Nephron progenitor cell (in vitro differentiated cells): ENCODE measurements around the gene TGM2.

Experiments used
- DNase-seq: peaks from one replicate; pipeline ENCODE4 v3.0.0; 2021
- H3K27ac Mint-ChIP-seq: 2 replicates; pipeline ENCODE4 v1.8.0; 2021; ENCODE audit warnings: mild to moderate bottlenecking, moderate library complexity, mixed read lengths
- H3K27me3 Mint-ChIP-seq: 2 replicates; pipeline ENCODE4 v1.8.0; 2021; ENCODE audit warnings: mild to moderate bottlenecking, low read depth, mixed read lengths; ENCODE audit not compliant: poor library complexity
- H3K36me3 Mint-ChIP-seq: 2 replicates; pipeline ENCODE4 v1.8.0; 2021; ENCODE audit warnings: low read depth, mixed read lengths
- H3K4me1 Mint-ChIP-seq: 2 replicates; pipeline ENCODE4 v1.8.0; 2021; ENCODE audit warnings: mixed read lengths
- H3K4me3 Mint-ChIP-seq: 2 replicates; pipeline ENCODE4 v1.8.0; 2021; ENCODE audit warnings: mild to moderate bottlenecking, moderate library complexity, mixed read lengths
- H3K9me3 Mint-ChIP-seq: 2 replicates; pipeline ENCODE4 v1.8.0; 2021; ENCODE audit warnings: mild to moderate bottlenecking, moderate library complexity, mixed read lengths
- CTCF ChIP-seq: fragments of 200-600 bp; sonication (generic); IDR thresholded peaks from 2 replicates; pipeline ENCODE4 v1.5.0; 2021; ENCODE audit warnings: antibody characterized with exemption

Gene TGM2

GRCh38 chr20:38141204-38141888 lies 23.7 kb downstream of the TGM2 start:
- TF ChIP-seq CTCF: no peak
- H3K36me3 Mint-ChIP-seq: no peaks in the 10 kb centered on the region
- no peaks in the 10 kb centered on the region for H3K9me3 Mint-ChIP-seq
- peaks cover 6% of the 10 kb centered on the region for H3K27me3 Mint-ChIP-seq
- DNase-seq: no peak
- H3K27ac Mint-ChIP-seq: no peak overlapping the region
- H3K4me3 Mint-ChIP-seq: no peak overlapping the region
- peaks cover 65% of the 10 kb centered on the region for H3K4me1 Mint-ChIP-seq

GRCh38 chr20:38139977-38140753 lies 24.9 kb downstream of the TGM2 start:
- Mint-ChIP-seq H3K27me3 (peaks cover 10% of the 10 kb centered on the region), H3K4me1 (peaks cover 61% of the 10 kb centered on the region), H3K4me3 (no peak overlapping the region), H3K36me3 (no peaks in the 10 kb centered on the region), H3K27ac (no peak overlapping the region), H3K9me3 (no peaks in the 10 kb centered on the region)
- DNase-seq: no peak
- TF ChIP-seq CTCF: no peak

- TF ChIP-seq CTCF: no peak
- Mint-ChIP-seq H3K4me3 (no peak overlapping the region), H3K4me1 (peaks cover 61% of the 10 kb centered on the region), H3K27ac (peak overlapping the region; percentile 93), H3K36me3 (no peaks in the 10 kb centered on the region), H3K9me3 (no peaks in the 10 kb centered on the region), H3K27me3 (peaks cover 7% of the 10 kb centered on the region)
- DNase-seq: no peak
Measured at GRCh38 chr20:38139156-38139912, 25.7 kb downstream of the TGM2 start.

- H3K27ac Mint-ChIP-seq: no peak overlapping the region
- no peaks in the 10 kb centered on the region for H3K9me3 Mint-ChIP-seq
- no peak overlapping the region for H3K4me3 Mint-ChIP-seq
- no peaks in the 10 kb centered on the region for H3K36me3 Mint-ChIP-seq
- H3K27me3 Mint-ChIP-seq: peaks cover 7% of the 10 kb centered on the region
- H3K4me1 Mint-ChIP-seq: peaks cover 59% of the 10 kb centered on the region
- no peak for TF ChIP-seq CTCF
- no peak for DNase-seq
Measured at GRCh38 chr20:38138086-38138778, 26.8 kb downstream of the TGM2 start.

- Mint-ChIP-seq H3K9me3 (no peaks in the 10 kb centered on the region), H3K4me1 (peaks cover 53% of the 10 kb centered on the region), H3K36me3 (no peaks in the 10 kb centered on the region), H3K27ac (no peak overlapping the region), H3K4me3 (no peak overlapping the region), H3K27me3 (peaks cover 9% of the 10 kb centered on the region)
- DNase-seq: no peak
- TF ChIP-seq CTCF: no peak
Measured at GRCh38 chr20:38137441-38138037, 27.5 kb downstream of the TGM2 start.
